Vagina (tissue), 2 donors: ENCODE data around the gene TGOLN2. TPM values are rescaled to one million over a fixed set of nuclear protein-coding genes. Genes with fewer than 3 reads are reported as not detected.

Experiments used
- DNase-seq, 2 donors: peaks; one replicate each; pipeline ENCODE4 v3.0.0-alpha.2; 2017; ENCODE audit errors: extremely low spot score in 2 of 2
- H3K27ac ChIP-seq: fragments of 200-600 bp; sonication (generic); one replicate; pipeline ENCODE4 v1.5.1; 2019
- H3K27me3 ChIP-seq: fragments of 200-600 bp; sonication (generic); one replicate; pipeline ENCODE4 v1.5.1; 2019
- H3K36me3 ChIP-seq, 2 donors: fragments of 200-600 bp; sonication (generic); one replicate each; pipeline ENCODE4 v1.5.1; 2017 to 2019
- H3K4me1 ChIP-seq: fragments of 200-600 bp; sonication (generic); one replicate; pipeline ENCODE4 v1.5.1; 2019
- H3K4me3 ChIP-seq, 2 donors: fragments of 200-600 bp; sonication (generic); 1 replicate in 1 of 2; 2 replicates in 1 of 2; pipeline ENCODE4 v1.5.1; 2016 to 2019
- H3K9me3 ChIP-seq: fragments of 200-600 bp; sonication (generic); one replicate; pipeline ENCODE4 v1.5.1; 2019
- CTCF ChIP-seq, 3 experiments: fragments of 450-650 bp in 2 of 3; fragments of 200-600 bp in 1 of 3; sonication (generic) in 1 of 3; IDR thresholded peaks; one replicate each; pipeline ENCODE4 v1.5.1; 2017 to 2019; ENCODE audit warnings: antibody characterized with exemption in 3 of 3, mild to moderate bottlenecking in 2 of 3, moderate library complexity in 2 of 3
- POLR2A ChIP-seq, 2 donors: fragments of 450-650 bp; IDR thresholded peaks; one replicate each; pipeline ENCODE4 v1.6.1; 2017; ENCODE audit warnings: antibody characterized with exemption in 2 of 2, mild to moderate bottlenecking in 2 of 2, moderate library complexity in 2 of 2
- POLR2AphosphoS5 ChIP-seq, 2 donors: sonication (generic); formaldehyde crosslinking; IDR thresholded peaks; one replicate each; pipeline ENCODE4 v1.9.0; 2017; ENCODE audit warnings: antibody characterized with exemption in 2 of 2, mild to moderate bottlenecking in 2 of 2, low read depth in 1 of 2; ENCODE audit not compliant: insufficient read depth in 1 of 2
- intact Hi-C: fragments of 100-400 bp; cut with DNase I; formaldehyde crosslinking; loops from one replicate; pipeline ENCODE4 v1.15.1; 2023
- small RNA-seq: library from RNA; depleted of rRNA; stranded (forward); fragments of <200 nt; gene quantifications from one replicate; pipeline ENCODE3, GENCODE V24; 2016
- total RNA-seq: library from RNA; depleted of rRNA; stranded (reverse); fragments of >200 nt; gene quantifications from one replicate; pipeline ENCODE4 v1.2.3, GENCODE V29; 2016

Gene TGOLN2
- total RNA-seq, 1 donor from 2014 or later, result 96.0 TPM

DNA sequence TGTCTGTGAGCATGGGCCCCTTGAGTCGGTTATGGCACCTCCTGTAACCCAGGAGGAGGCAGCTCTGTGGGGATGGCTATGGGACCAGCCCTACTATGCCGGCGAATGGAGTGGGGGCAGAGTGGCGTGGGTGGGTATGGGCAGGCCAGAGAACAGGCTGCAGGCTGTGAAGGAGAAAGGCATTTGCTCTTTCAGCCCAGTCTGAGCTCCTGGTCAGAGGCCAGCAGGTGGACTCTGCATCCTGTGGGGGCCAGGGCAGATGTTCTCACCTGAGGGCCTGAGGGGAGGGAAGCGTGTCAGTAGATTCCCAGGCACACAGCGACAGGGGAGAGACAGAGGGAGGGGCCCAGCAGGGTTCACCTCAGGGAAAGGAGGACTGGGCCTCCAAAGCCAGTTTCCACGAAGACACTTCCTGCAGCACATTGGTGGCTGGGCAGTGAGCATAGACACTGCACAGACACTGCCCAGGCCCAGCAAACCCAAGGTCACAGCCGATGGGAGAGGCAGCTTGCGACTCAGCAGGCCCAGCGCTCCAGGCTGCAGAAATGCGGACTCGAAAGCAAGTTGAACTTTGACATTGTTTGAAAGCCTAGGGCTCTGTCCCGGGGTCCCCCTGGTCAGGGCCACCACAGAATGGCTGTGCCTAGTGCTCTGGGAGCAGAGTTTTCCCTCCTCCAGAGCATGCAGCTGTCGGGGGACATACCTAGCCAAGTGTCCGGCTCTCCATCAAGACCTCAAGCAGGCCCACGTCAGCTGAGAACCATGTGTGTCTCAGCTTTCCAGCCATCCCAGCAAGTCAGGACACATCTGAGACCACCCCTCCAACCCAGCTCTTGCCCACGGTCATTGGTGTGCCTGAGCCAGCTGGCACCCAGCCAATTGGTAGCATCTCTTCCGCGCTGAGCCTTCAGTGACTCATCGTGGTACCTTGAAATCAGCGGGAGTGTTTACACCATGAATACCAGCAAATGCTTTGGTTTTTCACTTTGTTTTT, 53.8 kb downstream of the TGOLN2 start:
- Histone ChIP-seq H3K4me1 (peaks cover 70% of the 10 kb centered on the region), H3K36me3 (no peaks in the 10 kb centered on the region), H3K27me3 (no peaks in the 10 kb centered on the region), H3K27ac (peak overlapping the region; percentile 29), H3K4me3 (no peak overlapping the region), H3K9me3 (no peaks in the 10 kb centered on the region)
- no peak for TF ChIP-seq POLR2A (IDR thresholded peaks at IDR 0.05)
- peak in 1 of 2 donors; percentile 62 for TF ChIP-seq POLR2AphosphoS5 (IDR thresholded peaks at IDR 0.05; ENCODE audit: insufficient read depth in 1 of 2, low read depth in 1 of 2)
- intact Hi-C loops, result no loop called here
- no peak for DNase-seq

DNA sequence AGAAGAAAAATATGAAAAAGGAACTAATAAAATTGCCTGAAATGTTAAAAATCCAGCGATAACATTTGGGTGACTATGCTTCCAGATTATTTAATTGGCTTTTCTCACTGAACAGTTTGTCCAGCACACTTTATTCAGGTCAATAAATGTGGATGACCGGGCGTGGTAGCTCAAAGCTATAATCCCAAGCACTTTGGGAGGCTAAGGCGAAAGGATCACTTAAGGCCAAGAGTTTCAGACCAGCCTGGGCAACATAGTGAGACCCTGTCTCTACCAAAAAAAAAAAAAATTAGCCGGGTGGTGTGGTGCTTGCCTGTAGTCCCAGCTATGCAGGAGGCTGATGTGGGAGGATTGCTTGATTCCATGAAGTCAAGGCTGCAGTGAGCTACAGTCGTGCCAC, 55.4 kb downstream of the TGOLN2 start:
- Histone ChIP-seq H3K27ac (no peak overlapping the region), H3K9me3 (no peaks in the 10 kb centered on the region), H3K4me3 (no peak overlapping the region), H3K27me3 (no peaks in the 10 kb centered on the region), H3K4me1 (peaks cover 53% of the 10 kb centered on the region), H3K36me3 (no peaks in the 10 kb centered on the region)
- no peak for TF ChIP-seq POLR2AphosphoS5 (IDR thresholded peaks at IDR 0.05; ENCODE audit: insufficient read depth in 1 of 2, low read depth in 1 of 2)
- TF ChIP-seq CTCF (IDR thresholded peaks at IDR 0.05), result no peak
- TF ChIP-seq POLR2A (IDR thresholded peaks at IDR 0.05), result no peak
- intact Hi-C loops, result no loop called here
- DNase-seq, result no peak

- Histone ChIP-seq H3K9me3 (no peaks in the 10 kb centered on the region), H3K4me3 (no peak overlapping the region), H3K4me1 (peaks cover 49% of the 10 kb centered on the region), H3K36me3 (no peaks in the 10 kb centered on the region), H3K27me3 (no peaks in the 10 kb centered on the region), H3K27ac (no peak overlapping the region)
- no peak for DNase-seq
- intact Hi-C loops, result no loop called here
- TF ChIP-seq CTCF (IDR thresholded peaks at IDR 0.05) (no peak), POLR2AphosphoS5 (IDR thresholded peaks at IDR 0.05; ENCODE audit: insufficient read depth in 1 of 2, low read depth in 1 of 2) (peak in 1 of 2 donors; percentile 30), POLR2A (IDR thresholded peaks at IDR 0.05) (no peak)
These were observed 57.8 kb downstream of the TGOLN2 start for GRCh38 chr2:85269959-85270358.

Small RNA genes lying within 50 kb of the gene (small RNA-seq; reads per million reads assigned to genes)
- gene AC062037.1 (not detected), gene RF00019 (not detected), gene RN7SL113P (not detected)

Other genes with a start within 250 kb of the TGOLN2 start
- 8.3 TPM for gene TCF7L1, start 194.6 kb downstream of the TGOLN2 start, total RNA-seq
- gene RETSAT, start 26.5 kb upstream of the TGOLN2 start, total RNA-seq, result 62.1 TPM
- 44.7 TPM for gene ELMOD3, start 26.8 kb upstream of the TGOLN2 start, total RNA-seq
- 165 TPM for gene CAPG, start 82.4 kb upstream of the TGOLN2 start, total RNA-seq
- gene SH2D6, start 90.7 kb upstream of the TGOLN2 start, total RNA-seq, result not detected
- gene MAT2A, start 211.2 kb upstream of the TGOLN2 start, total RNA-seq, result 177 TPM
- gene GGCX, start 233.5 kb upstream of the TGOLN2 start, total RNA-seq, result 18.2 TPM
- gene VAMP8, start 249.6 kb upstream of the TGOLN2 start, total RNA-seq, result 46.2 TPM